NB4 (cell line): ENCODE measurements around the gene LRRC27.

ENCODE experiments used
- MYC ChIP-seq: IDR thresholded peaks from 2 replicates; pipeline ENCODE4 v1.6.1; 2011; ENCODE audit warnings: low read depth, low read length
- POLR2A ChIP-seq: IDR thresholded peaks from 2 replicates; pipeline ENCODE4 v1.6.1; 2011; ENCODE audit warnings: mild to moderate bottlenecking; ENCODE audit not compliant: insufficient read length; ENCODE audit errors: extremely low read depth
- TF ChIP-seq, protein P1 (sequence below): IDR thresholded peaks from one replicate; pipeline ENCODE4 v1.5.1; 2012; ENCODE audit warnings: low read depth, low read length
- TF ChIP-seq, protein P2 (sequence below): IDR thresholded peaks from 2 replicates; pipeline ENCODE4 v1.6.1; 2011; ENCODE audit warnings: low read depth, low read length

DNA sequence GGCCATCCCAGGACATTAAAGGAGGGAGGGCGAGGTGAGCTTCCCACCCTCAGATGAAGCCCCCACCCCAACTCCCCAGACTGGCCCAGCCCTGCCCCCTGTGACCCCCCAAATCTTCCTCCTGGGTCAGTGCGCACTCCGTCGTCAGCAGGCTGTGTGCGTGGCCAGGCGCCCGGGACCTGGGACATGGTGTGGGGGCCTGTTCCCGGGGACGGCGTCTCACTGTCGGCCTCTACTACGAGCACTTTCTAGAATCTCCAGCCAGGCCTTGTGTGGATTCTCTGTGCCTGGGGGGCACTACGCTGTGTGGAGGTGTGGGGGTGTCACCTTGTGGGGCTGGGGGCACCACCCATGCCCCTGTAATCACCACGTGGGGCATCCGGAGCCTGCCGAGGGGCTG is 74.8 kb downstream of the LRRC27 start:
- TF ChIP-seq, protein P1, sequence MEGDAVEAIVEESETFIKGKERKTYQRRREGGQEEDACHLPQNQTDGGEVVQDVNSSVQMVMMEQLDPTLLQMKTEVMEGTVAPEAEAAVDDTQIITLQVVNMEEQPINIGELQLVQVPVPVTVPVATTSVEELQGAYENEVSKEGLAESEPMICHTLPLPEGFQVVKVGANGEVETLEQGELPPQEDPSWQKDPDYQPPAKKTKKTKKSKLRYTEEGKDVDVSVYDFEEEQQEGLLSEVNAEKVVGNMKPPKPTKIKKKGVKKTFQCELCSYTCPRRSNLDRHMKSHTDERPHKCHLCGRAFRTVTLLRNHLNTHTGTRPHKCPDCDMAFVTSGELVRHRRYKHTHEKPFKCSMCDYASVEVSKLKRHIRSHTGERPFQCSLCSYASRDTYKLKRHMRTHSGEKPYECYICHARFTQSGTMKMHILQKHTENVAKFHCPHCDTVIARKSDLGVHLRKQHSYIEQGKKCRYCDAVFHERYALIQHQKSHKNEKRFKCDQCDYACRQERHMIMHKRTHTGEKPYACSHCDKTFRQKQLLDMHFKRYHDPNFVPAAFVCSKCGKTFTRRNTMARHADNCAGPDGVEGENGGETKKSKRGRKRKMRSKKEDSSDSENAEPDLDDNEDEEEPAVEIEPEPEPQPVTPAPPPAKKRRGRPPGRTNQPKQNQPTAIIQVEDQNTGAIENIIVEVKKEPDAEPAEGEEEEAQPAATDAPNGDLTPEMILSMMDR, result no peak
- no peak for TF ChIP-seq MYC
- TF ChIP-seq POLR2A, result no peak
- TF ChIP-seq, protein P2, sequence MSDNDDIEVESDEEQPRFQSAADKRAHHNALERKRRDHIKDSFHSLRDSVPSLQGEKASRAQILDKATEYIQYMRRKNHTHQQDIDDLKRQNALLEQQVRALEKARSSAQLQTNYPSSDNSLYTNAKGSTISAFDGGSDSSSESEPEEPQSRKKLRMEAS, result no peak
